SH-SY5Y (cell line): ENCODE measurements around the gene ROBO3.

Experiments
- GATA2 ChIP-seq: IDR thresholded peaks from 2 replicates; pipeline ENCODE4 v1.6.1; 2011; ENCODE audit warnings: mild to moderate bottlenecking, low read depth, low read length
- GATA3 ChIP-seq: IDR thresholded peaks from 2 replicates; pipeline ENCODE4 v1.6.1; 2011; ENCODE audit warnings: low read depth, mild to moderate bottlenecking, low read length, moderate library complexity

DNA sequence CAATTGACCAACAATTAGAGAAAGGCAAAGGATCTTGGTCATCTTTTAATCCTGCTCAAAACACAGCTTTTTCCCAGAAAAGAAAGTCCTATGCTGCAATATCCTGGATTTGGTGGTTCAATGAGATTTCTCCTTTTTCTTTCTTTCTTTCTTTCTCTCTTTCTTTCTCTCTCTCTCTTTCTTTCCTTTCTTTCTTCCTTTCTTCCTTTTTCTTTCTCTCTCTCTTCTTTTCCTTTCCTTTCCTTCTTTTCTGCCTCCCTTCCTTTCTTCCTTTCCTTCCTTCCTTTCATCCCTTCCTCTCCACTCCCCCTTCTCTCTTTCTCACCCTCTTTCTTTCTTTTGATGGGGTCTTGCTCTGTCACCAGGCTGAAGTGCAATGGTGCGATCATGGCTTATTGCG, 33.3 kb upstream of the ROBO3 start:
- TF ChIP-seq GATA2: no peak
- TF ChIP-seq GATA3: no peak
